Measurements from ENCODE around the gene HPCAL4.
A peak's percentile ranks its signal among the peaks of the same experiment; 100 is the strongest.

Gene HPCAL4

DNA sequence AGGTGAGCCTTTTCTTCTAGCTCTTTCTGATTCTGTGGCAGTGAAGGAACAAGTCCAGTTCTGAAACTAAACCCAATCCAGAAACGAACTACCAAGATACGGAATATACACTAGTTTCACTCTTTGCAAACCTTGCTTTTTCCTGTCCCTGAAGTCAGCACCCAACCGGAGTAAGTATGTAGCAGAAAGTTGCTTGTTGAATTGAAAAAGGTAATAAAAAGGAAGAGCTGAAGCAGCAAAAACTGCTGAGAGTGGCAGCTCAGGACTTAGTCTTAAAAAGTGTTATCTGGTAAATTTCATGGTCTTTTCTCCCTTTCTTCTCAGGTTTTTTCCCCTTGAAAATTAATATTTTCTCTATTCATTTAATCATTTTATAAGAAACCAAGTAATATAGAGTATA, 9.9 kb downstream of the HPCAL4 start:
- no peak overlapping the region for H3K4me3 ChIP-seq (ENCODE audit: low read depth in 1 of 5, low read length in 5 of 5)
- H3K4me1 ChIP-seq (ENCODE audit: control insufficient read depth in 5 of 5, insufficient read depth in 5 of 5, low read length in 5 of 5), result peaks cover 0 to 7% (median 4%) of the 10 kb centered on the region in 5 donors
- H3K36me3 ChIP-seq (ENCODE audit: control insufficient read depth in 5 of 5, insufficient read depth in 5 of 5, low read length in 5 of 5), result no peaks in the 10 kb centered on the region
- no peak overlapping the region for H3K9ac ChIP-seq (ENCODE audit: low read length in 5 of 5)
- H3K27me3 ChIP-seq (ENCODE audit: control insufficient read depth in 5 of 5, insufficient read depth in 4 of 5, low read length in 5 of 5), result peaks cover 20 to 40% (median 36%) of the 10 kb centered on the region in 5 donors
- no peak overlapping the region for H3K27ac ChIP-seq (ENCODE audit: low read depth, low read length)
- no peaks in the 10 kb centered on the region for H3K9me3 ChIP-seq (ENCODE audit: control insufficient read depth in 5 of 5, low read length in 5 of 5)

DNA sequence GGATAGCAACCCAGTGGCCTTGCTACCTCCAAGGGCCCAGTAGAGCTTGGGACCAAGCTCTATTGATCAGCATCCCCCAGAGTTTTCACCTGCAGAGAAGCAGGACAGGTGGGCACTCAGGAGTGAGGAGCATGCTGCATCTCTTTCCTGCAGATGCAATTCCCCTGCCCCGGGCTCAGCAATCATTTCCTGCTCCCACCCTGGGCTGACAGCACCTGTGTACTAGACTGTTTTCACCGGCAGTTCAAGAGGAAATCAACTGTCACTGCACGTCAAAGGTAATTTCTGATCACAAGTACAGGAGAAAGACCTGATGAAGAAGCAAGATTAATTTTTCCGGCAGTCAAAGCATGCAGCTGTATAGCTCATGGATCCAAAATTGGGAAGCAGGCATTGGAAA, 10.5 kb downstream of the HPCAL4 start:
- Histone ChIP-seq H3K4me3 (ENCODE audit: low read depth in 1 of 5, low read length in 5 of 5) (no peak overlapping the region), H3K36me3 (ENCODE audit: control insufficient read depth in 5 of 5, insufficient read depth in 5 of 5, low read length in 5 of 5) (no peaks in the 10 kb centered on the region), H3K9ac (ENCODE audit: low read length in 5 of 5) (no peak overlapping the region), H3K4me1 (ENCODE audit: control insufficient read depth in 5 of 5, insufficient read depth in 5 of 5, low read length in 5 of 5) (peaks cover 0 to 7% (median 4%) of the 10 kb centered on the region in 5 donors), H3K27ac (ENCODE audit: low read depth, low read length) (no peak overlapping the region), H3K9me3 (ENCODE audit: control insufficient read depth in 5 of 5, low read length in 5 of 5) (no peaks in the 10 kb centered on the region), H3K27me3 (ENCODE audit: control insufficient read depth in 5 of 5, insufficient read depth in 4 of 5, low read length in 5 of 5) (peaks cover 20 to 40% (median 35%) of the 10 kb centered on the region in 5 donors)

- Histone ChIP-seq H3K36me3 (ENCODE audit: control insufficient read depth in 5 of 5, insufficient read depth in 5 of 5, low read length in 5 of 5) (no peaks in the 10 kb centered on the region), H3K4me3 (ENCODE audit: low read depth in 1 of 5, low read length in 5 of 5) (no peak overlapping the region), H3K9me3 (ENCODE audit: control insufficient read depth in 5 of 5, low read length in 5 of 5) (no peaks in the 10 kb centered on the region), H3K9ac (ENCODE audit: low read length in 5 of 5) (no peak overlapping the region), H3K4me1 (ENCODE audit: control insufficient read depth in 5 of 5, insufficient read depth in 5 of 5, low read length in 5 of 5) (peaks cover 0 to 7% (median 4%) of the 10 kb centered on the region in 5 donors), H3K27me3 (ENCODE audit: control insufficient read depth in 5 of 5, insufficient read depth in 4 of 5, low read length in 5 of 5) (peaks cover 20 to 36% (median 32%) of the 10 kb centered on the region in 5 donors), H3K27ac (ENCODE audit: low read depth, low read length) (no peak overlapping the region)
Measured at GRCh38 chr1:39679821-39680220, 11.4 kb downstream of the HPCAL4 start.

- Histone ChIP-seq H3K27me3 (ENCODE audit: control insufficient read depth in 5 of 5, insufficient read depth in 4 of 5, low read length in 5 of 5) (peaks cover 13 to 30% (median 26%) of the 10 kb centered on the region in 5 donors), H3K27ac (ENCODE audit: low read depth, low read length) (no peak overlapping the region), H3K4me1 (ENCODE audit: control insufficient read depth in 5 of 5, insufficient read depth in 5 of 5, low read length in 5 of 5) (peaks cover 0 to 6% (median 4%) of the 10 kb centered on the region in 5 donors), H3K9me3 (ENCODE audit: control insufficient read depth in 5 of 5, low read length in 5 of 5) (no peaks in the 10 kb centered on the region), H3K9ac (ENCODE audit: low read length in 5 of 5) (no peak overlapping the region), H3K36me3 (ENCODE audit: control insufficient read depth in 5 of 5, insufficient read depth in 5 of 5, low read length in 5 of 5) (no peaks in the 10 kb centered on the region), H3K4me3 (ENCODE audit: low read depth in 1 of 5, low read length in 5 of 5) (no peak overlapping the region)
Measured at GRCh38 chr1:39678889-39679288, 12.3 kb downstream of the HPCAL4 start.

GRCh38 chr1:39677645-39678044, 13.6 kb downstream of the HPCAL4 start:
- no peak overlapping the region for H3K9ac ChIP-seq (ENCODE audit: low read length in 5 of 5)
- H3K36me3 ChIP-seq (ENCODE audit: control insufficient read depth in 5 of 5, insufficient read depth in 5 of 5, low read length in 5 of 5), result no peaks in the 10 kb centered on the region
- H3K9me3 ChIP-seq (ENCODE audit: control insufficient read depth in 5 of 5, low read length in 5 of 5), result no peaks in the 10 kb centered on the region
- H3K4me1 ChIP-seq (ENCODE audit: control insufficient read depth in 5 of 5, insufficient read depth in 5 of 5, low read length in 5 of 5), result peaks cover 0 to 1% (median 0%) of the 10 kb centered on the region in 5 donors
- H3K27me3 ChIP-seq (ENCODE audit: control insufficient read depth in 5 of 5, insufficient read depth in 4 of 5, low read length in 5 of 5), result peaks cover 5 to 31% (median 24%) of the 10 kb centered on the region in 5 donors
- H3K27ac ChIP-seq (ENCODE audit: low read depth, low read length), result no peak overlapping the region
- H3K4me3 ChIP-seq (ENCODE audit: low read depth in 1 of 5, low read length in 5 of 5), result no peak overlapping the region

DNA sequence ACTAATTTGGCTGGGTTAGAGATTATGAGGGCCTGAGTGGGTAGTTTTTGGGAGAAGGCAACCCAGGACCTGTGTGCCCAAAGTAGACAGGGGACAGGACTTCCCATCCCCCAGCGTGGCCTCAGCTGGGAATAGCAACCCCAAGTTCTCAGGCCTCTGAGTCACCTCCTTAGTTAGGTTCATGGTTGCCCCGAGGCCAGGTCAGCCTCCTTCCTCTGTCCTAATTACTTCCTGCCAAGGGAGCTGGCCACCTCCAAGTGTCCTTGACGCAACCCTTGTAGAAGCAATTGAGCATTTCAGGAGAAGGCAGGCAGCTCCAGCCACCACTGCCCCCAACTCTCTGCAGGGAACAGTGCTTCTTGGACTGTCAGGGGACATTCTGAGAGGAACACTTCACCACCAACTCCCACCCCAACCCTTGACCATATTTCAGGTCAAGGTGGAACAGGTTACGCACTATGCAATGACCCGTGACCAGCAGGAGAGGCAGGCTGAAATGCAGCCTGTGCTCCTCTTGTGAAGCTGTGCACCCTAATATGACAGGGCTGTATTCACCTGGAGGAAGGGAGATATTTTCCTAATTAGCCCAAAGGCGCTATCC, 14.2 kb downstream of the HPCAL4 start:
- Histone ChIP-seq H3K9ac (ENCODE audit: low read length in 5 of 5) (no peak overlapping the region), H3K9me3 (ENCODE audit: control insufficient read depth in 5 of 5, low read length in 5 of 5) (no peaks in the 10 kb centered on the region), H3K27me3 (ENCODE audit: control insufficient read depth in 5 of 5, insufficient read depth in 4 of 5, low read length in 5 of 5) (peaks cover 5 to 26% (median 22%) of the 10 kb centered on the region in 5 donors), H3K4me3 (ENCODE audit: low read depth in 1 of 5, low read length in 5 of 5) (no peak overlapping the region), H3K27ac (ENCODE audit: low read depth, low read length) (no peak overlapping the region), H3K4me1 (ENCODE audit: control insufficient read depth in 5 of 5, insufficient read depth in 5 of 5, low read length in 5 of 5) (peaks cover 0 to 7% (median 6%) of the 10 kb centered on the region in 5 donors), H3K36me3 (ENCODE audit: control insufficient read depth in 5 of 5, insufficient read depth in 5 of 5, low read length in 5 of 5) (no peaks in the 10 kb centered on the region)

DNA sequence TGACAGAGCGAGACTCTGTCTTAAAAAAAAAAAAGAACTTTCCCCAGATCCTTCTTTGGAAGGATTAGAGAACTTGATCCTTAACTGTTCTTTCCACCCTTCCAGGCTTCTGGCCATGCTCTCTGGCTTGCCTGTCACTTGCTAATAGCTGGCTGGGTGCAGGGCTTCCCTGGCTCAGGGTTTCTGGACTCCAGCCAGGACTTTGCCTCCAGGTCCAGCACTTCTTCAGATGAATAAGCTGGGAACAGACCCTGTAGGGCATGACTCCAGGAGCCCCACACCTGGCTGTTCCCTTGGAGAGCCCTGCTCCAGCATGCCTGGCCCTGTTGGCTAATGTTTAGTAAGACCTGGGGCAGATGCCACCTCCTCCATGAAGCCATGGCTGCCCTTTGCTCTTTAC, 16.0 kb downstream of the HPCAL4 start:
- Histone ChIP-seq H3K4me1 (ENCODE audit: control insufficient read depth in 5 of 5, insufficient read depth in 5 of 5, low read length in 5 of 5) (peaks cover 0 to 19% (median 16%) of the 10 kb centered on the region in 5 donors), H3K27me3 (ENCODE audit: control insufficient read depth in 5 of 5, insufficient read depth in 4 of 5, low read length in 5 of 5) (peaks cover 5 to 36% (median 24%) of the 10 kb centered on the region in 5 donors), H3K9ac (ENCODE audit: low read length in 5 of 5) (no peak overlapping the region), H3K4me3 (ENCODE audit: low read depth in 1 of 5, low read length in 5 of 5) (no peak overlapping the region), H3K27ac (ENCODE audit: low read depth, low read length) (no peak overlapping the region), H3K9me3 (ENCODE audit: control insufficient read depth in 5 of 5, low read length in 5 of 5) (no peaks in the 10 kb centered on the region), H3K36me3 (ENCODE audit: control insufficient read depth in 5 of 5, insufficient read depth in 5 of 5, low read length in 5 of 5) (no peaks in the 10 kb centered on the region)

DNA sequence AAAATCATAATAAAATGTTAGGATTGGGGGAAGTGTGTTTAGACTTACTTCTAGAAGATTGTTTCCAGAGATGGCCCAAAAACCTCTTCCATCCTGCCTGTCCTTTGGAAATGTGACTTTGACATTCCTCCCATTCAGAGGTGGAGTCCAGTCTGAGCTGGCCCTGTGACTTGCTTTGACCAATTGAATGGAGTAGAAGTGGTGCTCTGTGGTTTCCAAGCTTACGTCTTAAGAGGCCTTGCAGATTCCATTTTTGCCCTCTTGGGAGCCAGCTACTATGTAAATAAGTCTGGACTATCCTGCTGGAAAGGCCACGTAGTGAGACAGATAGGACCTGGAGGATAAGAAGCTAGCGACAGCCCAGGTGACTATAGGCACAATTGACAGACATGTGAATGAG, 18.0 kb downstream of the HPCAL4 start:
- H3K4me3 ChIP-seq (ENCODE audit: low read depth in 1 of 5, low read length in 5 of 5), result no peak overlapping the region
- no peaks in the 10 kb centered on the region for H3K9me3 ChIP-seq (ENCODE audit: control insufficient read depth in 5 of 5, low read length in 5 of 5)
- peaks cover 0 to 25% (median 16%) of the 10 kb centered on the region in 5 donors for H3K4me1 ChIP-seq (ENCODE audit: control insufficient read depth in 5 of 5, insufficient read depth in 5 of 5, low read length in 5 of 5)
- no peak overlapping the region for H3K27ac ChIP-seq (ENCODE audit: low read depth, low read length)
- H3K36me3 ChIP-seq (ENCODE audit: control insufficient read depth in 5 of 5, insufficient read depth in 5 of 5, low read length in 5 of 5), result no peaks in the 10 kb centered on the region
- peaks cover 3 to 34% (median 22%) of the 10 kb centered on the region in 5 donors for H3K27me3 ChIP-seq (ENCODE audit: control insufficient read depth in 5 of 5, insufficient read depth in 4 of 5, low read length in 5 of 5)
- H3K9ac ChIP-seq (ENCODE audit: low read length in 5 of 5), result no peak overlapping the region

- H3K4me3 ChIP-seq (ENCODE audit: low read depth in 1 of 5, low read length in 5 of 5), result peak overlapping the region in 4 of 5 donors; percentile 39 to 67 (median 56)
- peaks cover 0 to 25% (median 16%) of the 10 kb centered on the region in 5 donors for H3K4me1 ChIP-seq (ENCODE audit: control insufficient read depth in 5 of 5, insufficient read depth in 5 of 5, low read length in 5 of 5)
- no peaks in the 10 kb centered on the region for H3K36me3 ChIP-seq (ENCODE audit: control insufficient read depth in 5 of 5, insufficient read depth in 5 of 5, low read length in 5 of 5)
- no peaks in the 10 kb centered on the region for H3K9me3 ChIP-seq (ENCODE audit: control insufficient read depth in 5 of 5, low read length in 5 of 5)
- H3K27ac ChIP-seq (ENCODE audit: low read depth, low read length), result no peak overlapping the region
- peak overlapping the region in 1 of 5 donors; percentile 35 for H3K9ac ChIP-seq (ENCODE audit: low read length in 5 of 5)
- peaks cover 3 to 34% (median 24%) of the 10 kb centered on the region in 5 donors for H3K27me3 ChIP-seq (ENCODE audit: control insufficient read depth in 5 of 5, insufficient read depth in 4 of 5, low read length in 5 of 5)
Measured at GRCh38 chr1:39672551-39672947, 18.7 kb downstream of the HPCAL4 start.

GRCh38 chr1:39671793-39672550, 19.3 kb downstream of the HPCAL4 start, which contains the start of gene NT5C1A:
Gene NT5C1A, minus strand, starts transcription at chr1:39672107. Its CDS starts 69 bp downstream, at chr1:39672038.
- H3K4me3 ChIP-seq (ENCODE audit: low read depth in 1 of 5, low read length in 5 of 5), result peak within 1 kb of the TSS; percentile 39 to 67 (median 52)
- H3K4me1 ChIP-seq (ENCODE audit: control insufficient read depth in 5 of 5, insufficient read depth in 5 of 5, low read length in 5 of 5), result peaks cover 0 to 25% (median 16%) of the 10 kb centered on the region in 5 donors
- H3K27ac ChIP-seq (ENCODE audit: low read depth, low read length), result no peak within 1 kb of the TSS
- no peaks in the 10 kb centered on the region for H3K36me3 ChIP-seq (ENCODE audit: control insufficient read depth in 5 of 5, insufficient read depth in 5 of 5, low read length in 5 of 5)
- H3K9me3 ChIP-seq (ENCODE audit: control insufficient read depth in 5 of 5, low read length in 5 of 5), result no peaks in the 10 kb centered on the region
- H3K9ac ChIP-seq (ENCODE audit: low read length in 5 of 5), result peak within 1 kb of the TSS in 1 of 5 donors; percentile 35
- H3K27me3 ChIP-seq (ENCODE audit: control insufficient read depth in 5 of 5, insufficient read depth in 4 of 5, low read length in 5 of 5), result peaks cover 3 to 34% (median 23%) of the 10 kb centered on the region in 5 donors
